Ovary (tissue), 9 donors: ENCODE data around the gene TASOR. TPM values are rescaled to one million over a fixed set of nuclear protein-coding genes. Genes with fewer than 3 reads are reported as not detected.
"Not testable (repeated sequence)": the region's sequence is repeated elsewhere in the genome, so short reads cannot be mapped to it uniquely, and the experiment has no call there.

Experiments used
- DNase-seq, 5 donors: peaks; one replicate each; pipeline ENCODE4 v3.0.0-alpha.2; 2019 to 2020
- H3K27ac ChIP-seq, 2 donors: fragments of 200-600 bp; one replicate each; pipeline versions ENCODE4 v1.5.1 to v1.8.0; 2019 to 2022
- H3K27me3 ChIP-seq: fragments of 200-600 bp; one replicate; pipeline ENCODE4 v1.8.0; 2022
- H3K36me3 ChIP-seq: fragments of 200-600 bp; sonication (generic); one replicate; pipeline ENCODE4 v1.5.1; 2019
- H3K4me1 ChIP-seq: one replicate; pipeline ENCODE4 v1.8.1; 2013; ENCODE audit warnings: mild to moderate bottlenecking, moderate library complexity; ENCODE audit not compliant: insufficient read depth
- H3K4me3 ChIP-seq: fragments of 200-600 bp; sonication (generic); one replicate; pipeline ENCODE4 v1.5.1; 2017
- H3K9me3 ChIP-seq, 2 donors: fragments of 200-600 bp in 1 of 2; sonication (generic) in 1 of 2; one replicate each; pipeline versions ENCODE4 v1.5.1 to v1.8.1; 2013 to 2019; ENCODE audit warnings: mild to moderate bottlenecking in 1 of 2, moderate library complexity in 1 of 2
- CTCF ChIP-seq, 3 donors: fragments of 450-650 bp in 2 of 3; fragments of 200-600 bp in 1 of 3; IDR thresholded peaks; one replicate each; pipeline versions ENCODE4 v1.5.1 to v1.8.0; 2016 to 2022; ENCODE audit warnings: antibody characterized with exemption in 3 of 3, mild to moderate bottlenecking in 1 of 3
- EP300 ChIP-seq: sonication (generic); formaldehyde crosslinking; IDR thresholded peaks from one replicate; pipeline ENCODE4 v1.6.1; 2017; ENCODE audit warnings: antibody characterized with exemption
- POLR2A ChIP-seq: fragments of 450-650 bp; IDR thresholded peaks from one replicate; pipeline ENCODE4 v1.6.1; 2017; ENCODE audit warnings: antibody characterized with exemption, mild to moderate bottlenecking, moderate library complexity
- WGBS, 3 donors: extraction: QIAGEN DNeasy Blood & Tissue Kit in 1 of 3; methylation state at CpG; one replicate each; pipeline versions ENCODE4 v1.1.5 to v1.1.7; 2013 to 2017; 5-methylcytosine and 5-hydroxymethylcytosine counted together
- intact Hi-C, 4 donors: fragments of 100-400 bp; cut with DNase I; formaldehyde crosslinking; loops; one replicate each; pipeline versions ENCODE4 v1.11.0 to v1.15.1; 2022 to 2023
- polyA plus RNA-seq, 2 donors: library from polyadenylated mRNA; stranded (reverse); fragments of 200-250 nt in 1 of 2; fragments of 350-450 nt in 1 of 2; fragmentation: Illumina TruSeq in 1 of 2; extraction: RNeasy Lipid Tissue Mini Kit (QIAGEN cat#74804) in 1 of 2; gene quantifications; one replicate each; pipeline ENCODE4 v1.2.3, GENCODE V29; 2013 to 2014
- total RNA-seq, 7 donors: library from RNA; depleted of rRNA in 2 of 7; stranded (reverse); fragments of >200 nt in 2 of 7; fragmentation: NEBNext Ultra II Directional in 3 of 7; extraction: Animal tissue kit (Norgen Biotek cat#: 25700) in 3 of 7; gene quantifications; one replicate each; pipeline versions ENCODE4 v1.1.0 to v1.2.4, GENCODE V29; 2016 to 2023
- donor health status: DM: no; HTN: no; CAD: no; lungs with moderate emphysema.
- donor health status: DM: no; HTN: no; CAD: no.
- donor health status: Bipolar disorder and iron deficiency.
- donor health status: DM: yes; HTN: yes; CAD: no.
- donor health status: DM: no; HTN: no; CAD: no.
- donor health status: DM: yes; HTN: yes; CAD: no.

Gene TASOR
- total and polyA plus RNA-seq, 9 donors, result 27.3 to 95.5 (median 65.4) TPM

GRCh38 chr3:56720849-56721248 is 37.8 kb upstream of the TASOR start:
- intact Hi-C loops, result no loop called here
- no peak overlapping the region for H3K27ac ChIP-seq
- no peak for DNase-seq
- H3K36me3 ChIP-seq, result no peaks in the 10 kb centered on the region
- no peaks in the 10 kb centered on the region for H3K4me1 ChIP-seq
- H3K27me3 ChIP-seq, result no peaks in the 10 kb centered on the region
- TF ChIP-seq POLR2A (no peak), EP300 (no peak), CTCF (IDR thresholded peaks at IDR 0.05) (no peak)
- no peak overlapping the region for H3K4me3 ChIP-seq
- no peaks in the 10 kb centered on the region for H3K9me3 ChIP-seq

- DNase-seq, H3K27me3 ChIP-seq, H3K9me3 ChIP-seq, H3K27ac ChIP-seq, H3K36me3 ChIP-seq, H3K4me1 ChIP-seq, H3K4me3 ChIP-seq, intact Hi-C loops: not testable (repeated sequence)
- WGBS, 3 donors, result 91 to 98% (median 98%) methylated on average over 14 to 21 of the region's 21 CpGs
Observed at GRCh38 chr3:56718809-56719208, 35.7 kb upstream of the TASOR start.

DNA sequence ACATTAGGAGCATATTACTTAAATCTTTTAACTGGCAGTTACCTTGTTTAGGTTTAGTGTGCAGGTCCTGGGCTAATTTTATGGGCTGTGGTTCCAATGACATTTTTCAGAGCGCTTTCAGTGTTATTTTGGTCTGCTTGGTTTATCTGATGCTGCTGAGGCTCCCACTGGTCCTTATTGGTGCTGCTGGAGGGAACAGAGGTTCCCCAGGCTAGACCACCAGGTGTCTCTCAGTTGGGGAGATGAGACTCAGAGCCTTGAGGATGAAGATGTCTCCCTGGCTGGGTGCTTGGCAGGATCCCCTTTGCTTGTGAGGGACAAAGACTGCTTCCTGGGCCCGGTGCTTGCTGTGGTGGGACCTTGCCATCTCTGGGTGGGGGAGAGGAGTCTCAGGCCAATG is 28.3 kb upstream of the TASOR start:
- no peak overlapping the region for H3K27ac ChIP-seq
- WGBS, 3 donors, result 88 to 96% (median 95%) methylated on average over 2 of the region's 2 CpGs
- TF ChIP-seq CTCF (IDR thresholded peaks at IDR 0.05) (no peak), EP300 (no peak), POLR2A (no peak)

DNA sequence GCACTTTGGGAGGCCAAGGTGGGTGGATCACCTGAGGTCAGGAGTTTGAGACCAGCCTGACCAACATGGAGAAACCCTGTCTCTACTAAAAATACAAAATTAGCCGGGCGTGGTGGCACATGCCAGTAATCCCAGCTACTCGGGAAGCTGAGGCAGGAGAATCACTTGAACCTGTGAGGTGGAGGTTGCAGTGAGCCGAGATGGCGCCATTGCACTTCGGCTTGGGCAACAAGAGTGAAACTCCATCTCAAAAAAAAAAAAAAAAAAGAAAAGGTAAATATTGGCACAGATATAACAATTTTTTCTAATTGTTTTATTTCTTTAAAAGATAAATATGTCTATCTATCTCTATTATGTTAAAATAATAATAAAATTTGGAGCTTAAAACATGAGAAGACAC is 24.3 kb upstream of the TASOR start:
- DNase-seq, H3K27me3 ChIP-seq, H3K4me1 ChIP-seq, H3K9me3 ChIP-seq, H3K27ac ChIP-seq, H3K4me3 ChIP-seq, H3K36me3 ChIP-seq: not testable (repeated sequence)
- intact Hi-C loops, result loop anchor here in 1 of 4 donors (10.0 kb wide), 1 partner anchor 87 kb away; no protein-coding TSS in a partner anchor
- 86 to 95% (median 87%) methylated on average over 6 of the region's 6 CpGs for WGBS, 3 donors

More for the DNA sequence above, 28.3 kb upstream of the TASOR start:
- Histone ChIP-seq H3K4me1 (no peaks in the 10 kb centered on the region), H3K27me3 (no peaks in the 10 kb centered on the region), H3K36me3 (no peaks in the 10 kb centered on the region), H3K9me3 (no peaks in the 10 kb centered on the region), H3K4me3 (no peak overlapping the region)
- intact Hi-C loops, result no loop called here
- DNase-seq, result no peak

- no peaks in the 10 kb centered on the region for H3K36me3 ChIP-seq
- H3K27me3 ChIP-seq, result no peaks in the 10 kb centered on the region
- TF ChIP-seq CTCF (IDR thresholded peaks at IDR 0.05), result no peak
- no peak for TF ChIP-seq POLR2A
- TF ChIP-seq EP300, result no peak
- intact Hi-C loops, result loop anchor here in 1 of 4 donors (10.0 kb wide), 1 partner anchor 88 kb away; no protein-coding TSS in a partner anchor
- no peaks in the 10 kb centered on the region for H3K4me1 ChIP-seq
- DNase-seq, result no peak
- H3K27ac ChIP-seq, result no peak overlapping the region
- H3K4me3 ChIP-seq, result no peak overlapping the region
- H3K9me3 ChIP-seq, result no peaks in the 10 kb centered on the region
Observed at GRCh38 chr3:56706629-56707028, 23.6 kb upstream of the TASOR start.

DNA sequence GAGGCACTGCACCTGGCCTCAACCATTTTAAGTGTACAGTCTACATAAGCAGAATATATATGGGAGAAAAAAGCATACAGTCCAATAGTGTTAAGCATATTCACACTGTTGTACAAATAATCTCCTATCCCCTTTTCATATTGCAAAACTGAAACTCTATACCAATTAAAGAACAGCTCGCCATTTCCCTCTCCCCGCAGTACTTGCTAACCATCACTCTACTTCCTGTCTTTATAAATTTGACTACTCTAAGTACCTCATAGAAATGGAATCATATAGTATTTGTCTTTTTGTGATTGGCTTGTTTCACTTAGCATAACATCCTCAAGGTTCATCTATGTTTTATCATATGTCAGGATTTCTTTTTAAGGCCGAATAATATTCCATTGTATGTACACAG is 21.6 kb upstream of the TASOR start:
- H3K4me1 ChIP-seq, result no peaks in the 10 kb centered on the region
- H3K36me3 ChIP-seq, result no peaks in the 10 kb centered on the region
- 93 to 96% (median 94%) methylated on average over 3 of the region's 3 CpGs for WGBS, 3 donors
- H3K9me3 ChIP-seq, result no peaks in the 10 kb centered on the region
- no peaks in the 10 kb centered on the region for H3K27me3 ChIP-seq
- DNase-seq, result no peak
- H3K27ac ChIP-seq, result no peak overlapping the region
- no peak overlapping the region for H3K4me3 ChIP-seq
- intact Hi-C loops, result loop anchor here in 2 of 4 donors (2.0 to 10.0 kb wide), 3 partner anchors 90 to 284 kb away; partner anchors contain the start of gene ARHGEF3 (in 1 of the 2)
- no peak for TF ChIP-seq EP300
- no peak for TF ChIP-seq POLR2A
- TF ChIP-seq CTCF (IDR thresholded peaks at IDR 0.05), result no peak
